Right atrium auricular region (tissue), 2 donors: ENCODE results near the gene PLGLB1. TPM values are rescaled to one million over a fixed set of nuclear protein-coding genes. Genes with fewer than 3 reads are reported as not detected.
"Not testable (repeated sequence)": the region's sequence is repeated elsewhere in the genome, so short reads cannot be mapped to it uniquely, and the experiment has no call there.

Experiments
- DNase-seq: peaks from one replicate; pipeline ENCODE4 v3.0.0-alpha.2; 2019; ENCODE audit warnings: low spot score
- H3K27ac ChIP-seq, 2 donors: fragments of 200-600 bp; sonication (generic); 1 replicate in 1 of 2; 2 replicates in 1 of 2; pipeline ENCODE4 v1.5.1; 2016 to 2019
- H3K27me3 ChIP-seq, 2 donors: fragments of 200-600 bp; sonication (generic); one replicate each; pipeline versions ENCODE4 v1.5.1 to v1.6.0; 2017 to 2019
- H3K36me3 ChIP-seq: fragments of 200-600 bp; sonication (generic); one replicate; pipeline ENCODE4 v1.5.1; 2016
- H3K4me1 ChIP-seq, 2 donors: fragments of 200-600 bp; sonication (generic); one replicate each; pipeline versions ENCODE4 v1.5.1 to v1.6.0; 2017 to 2019
- H3K4me3 ChIP-seq, 2 donors: fragments of 200-600 bp; sonication (generic); 1 replicate in 1 of 2; 2 replicates in 1 of 2; pipeline ENCODE4 v1.5.1; 2017 to 2019; ENCODE audit warnings: mild to moderate bottlenecking in 1 of 2, moderate library complexity in 1 of 2
- H3K9me3 ChIP-seq, 2 donors: fragments of 200-600 bp; sonication (generic); one replicate each; pipeline ENCODE4 v1.5.1; 2019
- total RNA-seq, 2 donors: library from RNA; depleted of rRNA; stranded (reverse); fragments of >200 nt; gene quantifications; one replicate each; pipeline ENCODE4 v1.1.0, GENCODE V29; 2016

Gene PLGLB1
- total RNA-seq, result under 1 TPM in 1 of 2 donors, not detected in 1; 0.85 TPM

DNA sequence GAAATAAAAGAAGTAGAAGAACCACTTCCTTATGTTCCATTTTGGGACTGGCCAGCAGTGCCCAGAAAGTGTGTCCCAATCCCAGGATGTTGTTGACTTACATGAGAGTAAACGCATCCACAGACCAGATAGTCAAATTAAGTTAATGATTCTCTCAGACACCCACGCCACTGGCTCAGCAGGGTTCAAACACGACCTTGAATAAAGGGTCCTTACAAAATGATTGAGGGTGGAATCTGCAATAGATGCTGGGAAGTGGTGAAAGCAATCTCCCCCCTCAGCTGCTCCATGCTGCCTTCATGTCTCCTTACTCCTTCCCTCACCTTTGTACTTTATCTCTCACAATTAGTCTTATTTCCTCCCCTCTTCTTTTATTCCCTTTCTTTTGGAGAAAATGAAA, at the start of gene PLGLB1:
Gene PLGLB1, minus strand, starts transcription at position 101 of the 400 bp plus-strand sequence. Its CDS starts 61 bp downstream, at position 40.
- H3K27me3 ChIP-seq, H3K4me1 ChIP-seq, H3K4me3 ChIP-seq, DNase-seq, H3K27ac ChIP-seq, H3K9me3 ChIP-seq, H3K36me3 ChIP-seq: not testable (repeated sequence)

DNA sequence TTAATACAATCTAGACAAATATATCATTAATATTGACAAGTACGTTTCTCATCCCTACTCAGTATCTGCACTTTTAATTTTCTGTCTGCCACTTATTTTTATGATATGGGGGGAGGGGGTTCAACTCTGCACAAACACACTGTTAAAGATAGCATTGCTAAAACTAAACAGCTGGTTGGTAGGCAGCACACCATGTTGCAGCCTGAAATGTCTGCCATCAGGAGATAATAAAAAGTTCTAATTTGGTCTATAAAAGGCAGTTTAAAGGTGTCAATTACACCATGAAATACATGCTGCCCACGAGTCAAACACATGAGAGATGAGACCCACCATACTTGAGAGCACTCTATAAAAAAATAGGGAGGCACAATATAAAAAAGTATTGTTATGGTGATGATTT, 42.7 kb upstream of the PLGLB1 start:
- not testable (repeated sequence) for H3K4me3 ChIP-seq, H3K4me1 ChIP-seq, H3K27me3 ChIP-seq, H3K9me3 ChIP-seq, DNase-seq, H3K27ac ChIP-seq, H3K36me3 ChIP-seq

DNA sequence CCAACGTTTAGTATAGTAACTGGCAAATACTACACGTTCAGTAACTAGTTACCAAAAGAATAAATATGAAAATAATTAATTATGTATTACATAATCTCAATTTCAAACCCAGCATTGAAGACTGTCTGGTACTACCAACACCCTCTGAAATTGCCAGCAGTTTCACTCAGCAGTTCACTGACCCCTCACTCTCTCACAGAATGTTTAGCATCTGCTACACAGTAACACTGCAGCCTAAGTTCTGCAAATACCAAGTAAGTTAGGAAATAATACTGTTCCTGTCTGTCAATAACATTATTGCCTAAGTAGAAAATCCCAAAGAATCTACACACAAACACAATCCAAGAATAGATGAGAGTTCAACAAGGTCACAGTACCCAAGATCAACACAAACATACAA, 41.8 kb upstream of the PLGLB1 start:
- H3K9me3 ChIP-seq, H3K27ac ChIP-seq, H3K4me1 ChIP-seq, H3K36me3 ChIP-seq, H3K4me3 ChIP-seq, H3K27me3 ChIP-seq, DNase-seq: not testable (repeated sequence)

DNA sequence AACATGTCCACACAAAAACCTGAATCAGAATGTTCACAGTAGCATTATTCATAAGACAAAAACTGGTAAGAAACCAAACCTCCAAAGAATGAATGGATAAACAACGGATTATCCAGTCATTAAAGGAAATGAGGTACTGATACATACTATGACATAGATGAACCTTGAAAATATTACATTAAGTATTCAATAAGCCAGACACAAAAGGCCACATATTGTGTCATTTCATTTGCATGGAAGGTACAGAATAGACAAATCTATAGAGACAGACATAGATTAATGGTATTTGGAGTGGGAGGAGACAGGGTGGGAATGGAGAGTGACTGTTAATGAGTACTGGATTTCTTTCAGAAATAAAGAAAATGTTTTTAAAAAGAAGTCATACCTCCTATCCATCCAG, 39.9 kb upstream of the PLGLB1 start:
- not testable (repeated sequence) for DNase-seq, H3K4me3 ChIP-seq, H3K36me3 ChIP-seq, H3K27me3 ChIP-seq, H3K9me3 ChIP-seq, H3K27ac ChIP-seq, H3K4me1 ChIP-seq

DNA sequence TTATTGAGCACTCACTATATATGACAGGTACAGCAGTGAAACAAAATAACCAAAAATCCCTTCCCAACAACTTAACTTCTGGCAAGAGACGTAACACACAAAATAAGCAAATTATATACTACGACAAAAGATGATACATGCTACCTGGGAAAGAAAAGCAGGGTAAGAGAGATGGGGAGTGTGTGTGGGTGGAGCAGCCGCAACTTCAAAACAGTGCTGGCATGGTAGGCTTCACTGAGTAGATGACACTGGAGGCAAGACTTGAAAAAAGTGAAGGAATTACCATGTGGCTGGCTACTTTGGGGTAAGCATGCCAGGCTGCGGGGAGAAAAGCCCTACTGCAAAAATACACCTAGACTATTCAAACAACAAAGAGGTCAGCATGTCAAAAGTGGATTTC, 36.0 kb upstream of the PLGLB1 start:
- not testable (repeated sequence) for H3K27me3 ChIP-seq, H3K27ac ChIP-seq, H3K4me3 ChIP-seq, DNase-seq, H3K9me3 ChIP-seq, H3K36me3 ChIP-seq, H3K4me1 ChIP-seq

DNA sequence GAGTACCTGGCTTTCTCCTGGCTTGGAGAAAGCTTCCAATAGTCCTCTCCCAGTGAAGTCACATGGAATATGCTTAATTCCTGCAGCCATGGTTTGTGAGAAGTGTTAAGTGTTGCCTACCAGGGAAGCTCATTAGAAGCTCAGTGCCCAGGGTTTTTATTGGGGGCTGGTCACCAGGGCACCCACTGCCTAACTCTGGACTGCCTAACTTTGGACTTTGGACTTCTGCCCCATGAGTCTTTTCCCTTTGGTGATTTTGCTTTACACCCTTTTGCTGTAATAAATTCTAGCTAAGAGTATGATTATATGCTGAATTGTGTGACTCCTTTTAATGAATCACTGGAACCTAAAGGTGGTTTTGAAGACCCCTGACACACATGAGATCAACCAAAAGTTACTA, 35.2 kb upstream of the PLGLB1 start:
- H3K27me3 ChIP-seq, H3K4me3 ChIP-seq, H3K36me3 ChIP-seq, H3K27ac ChIP-seq, H3K4me1 ChIP-seq, DNase-seq, H3K9me3 ChIP-seq: not testable (repeated sequence)

DNA sequence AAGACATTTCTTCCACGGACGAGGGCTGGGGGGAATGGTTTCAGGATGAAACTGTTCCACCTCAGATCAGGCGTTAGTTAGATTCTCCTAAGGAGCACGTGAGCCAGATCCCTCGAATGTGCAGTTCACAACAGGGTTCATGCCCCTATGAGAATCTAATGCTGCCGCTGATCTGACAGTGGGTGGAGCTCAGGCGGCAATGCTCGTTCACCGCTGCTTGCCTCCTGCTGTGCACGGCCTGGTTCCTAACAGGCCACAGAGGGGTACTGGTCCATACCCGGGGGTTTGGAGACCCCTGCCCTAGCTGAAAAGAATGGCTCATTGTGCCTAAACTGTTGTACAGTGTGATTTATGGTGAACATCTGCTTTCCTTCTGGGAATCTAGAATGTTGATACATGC, 34.8 kb upstream of the PLGLB1 start:
- not testable (repeated sequence) for DNase-seq, H3K27me3 ChIP-seq, H3K27ac ChIP-seq, H3K4me3 ChIP-seq, H3K4me1 ChIP-seq, H3K36me3 ChIP-seq, H3K9me3 ChIP-seq

DNA sequence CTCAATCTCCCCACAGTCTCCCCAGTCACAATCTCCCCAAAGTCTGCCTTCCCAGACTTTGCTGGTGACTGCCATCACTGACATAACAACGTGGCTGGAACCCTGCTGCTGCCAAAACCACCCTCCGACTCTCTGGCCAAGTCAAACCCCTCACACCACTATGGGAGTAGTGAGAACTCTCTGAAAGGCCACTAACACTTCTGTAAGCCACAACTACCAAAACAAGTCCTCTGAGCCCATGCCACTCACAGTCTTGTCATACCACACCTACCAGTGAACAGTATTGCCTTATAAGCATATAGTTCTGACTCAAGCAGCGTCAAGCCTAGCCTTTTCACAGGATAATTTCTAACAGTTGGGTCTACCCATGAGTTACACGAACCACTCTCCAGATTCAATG, 32.7 kb upstream of the PLGLB1 start:
- not testable (repeated sequence) for H3K9me3 ChIP-seq, H3K4me1 ChIP-seq, H3K27ac ChIP-seq, H3K27me3 ChIP-seq, H3K36me3 ChIP-seq, DNase-seq, H3K4me3 ChIP-seq

DNA sequence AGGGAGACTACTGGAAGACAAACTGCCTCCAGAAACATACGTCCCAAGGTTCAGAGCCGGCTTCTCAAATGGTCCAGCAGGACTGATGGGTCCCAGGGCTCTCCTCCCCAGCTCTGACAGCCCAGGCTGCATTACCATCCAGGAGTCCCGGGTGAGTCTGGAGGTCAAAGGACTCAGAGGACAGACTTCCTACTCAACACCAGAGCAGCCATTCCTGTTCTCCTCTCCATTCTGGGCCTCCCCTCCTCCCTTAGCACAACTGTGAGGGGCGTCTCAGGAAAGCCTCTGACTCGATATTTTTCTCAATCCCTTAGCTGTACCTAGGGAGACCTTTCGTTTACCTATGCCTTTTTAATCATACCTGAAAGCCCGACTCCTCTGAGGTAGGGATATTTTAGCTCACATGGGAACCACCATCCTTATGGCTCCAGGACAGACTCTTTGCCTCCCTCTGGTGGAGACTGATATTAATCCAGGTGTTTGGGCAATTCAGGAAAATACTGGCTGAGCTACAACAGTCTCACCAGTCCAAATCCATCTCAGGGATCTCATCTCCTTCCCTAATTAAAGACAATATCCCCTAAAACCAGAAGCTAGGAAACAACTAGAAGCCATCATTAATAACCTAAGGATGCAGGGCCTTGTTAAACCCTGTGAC, 19.8 kb upstream of the PLGLB1 start:
- not testable (repeated sequence) for H3K9me3 ChIP-seq, DNase-seq

DNA sequence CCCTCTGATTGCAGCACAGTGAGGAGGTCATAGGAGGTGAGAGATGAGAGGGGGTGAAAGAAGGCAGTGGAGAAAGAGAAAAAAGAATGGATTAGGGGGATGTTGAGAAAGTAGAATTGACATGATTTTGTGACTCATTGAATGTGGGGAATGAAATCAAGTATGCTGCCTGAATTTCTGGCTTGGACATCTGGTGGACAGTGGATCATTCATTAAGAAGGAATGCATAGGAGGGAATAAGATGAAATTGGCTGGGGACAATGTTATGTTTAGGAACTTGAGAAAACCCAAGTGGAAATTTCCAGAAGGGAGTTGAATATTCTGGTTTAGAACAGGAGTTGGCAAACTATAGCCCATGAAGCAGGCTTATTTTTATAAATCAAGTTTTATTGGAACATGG, 7.0 kb upstream of the PLGLB1 start:
- not testable (repeated sequence) for H3K4me3 ChIP-seq, H3K27me3 ChIP-seq, H3K9me3 ChIP-seq, H3K36me3 ChIP-seq, DNase-seq, H3K27ac ChIP-seq, H3K4me1 ChIP-seq

More for the DNA sequence above, 19.8 kb upstream of the PLGLB1 start:
- H3K36me3 ChIP-seq, H3K4me3 ChIP-seq, H3K27me3 ChIP-seq, H3K4me1 ChIP-seq, H3K27ac ChIP-seq: not testable (repeated sequence)

DNA sequence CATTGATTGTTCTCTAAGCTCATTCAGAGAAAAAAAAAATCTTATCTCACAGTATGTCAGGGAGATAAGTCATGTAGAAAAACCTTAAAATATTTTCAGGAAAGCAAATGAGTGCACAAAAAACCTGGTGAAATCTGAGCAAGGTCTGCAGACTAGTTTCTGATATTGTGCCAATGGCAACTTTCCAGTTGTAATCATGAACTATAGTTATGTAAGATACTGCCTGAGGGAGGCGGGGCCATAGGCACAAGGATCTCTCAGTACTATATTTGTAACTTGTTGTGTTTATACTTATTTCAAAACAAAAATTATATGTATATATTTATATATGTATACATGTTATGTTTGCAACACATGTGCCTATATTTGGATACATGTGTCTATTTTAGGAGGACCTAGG, 5.2 kb upstream of the PLGLB1 start:
- DNase-seq, H3K27me3 ChIP-seq, H3K9me3 ChIP-seq, H3K27ac ChIP-seq, H3K36me3 ChIP-seq, H3K4me1 ChIP-seq, H3K4me3 ChIP-seq: not testable (repeated sequence)

DNA sequence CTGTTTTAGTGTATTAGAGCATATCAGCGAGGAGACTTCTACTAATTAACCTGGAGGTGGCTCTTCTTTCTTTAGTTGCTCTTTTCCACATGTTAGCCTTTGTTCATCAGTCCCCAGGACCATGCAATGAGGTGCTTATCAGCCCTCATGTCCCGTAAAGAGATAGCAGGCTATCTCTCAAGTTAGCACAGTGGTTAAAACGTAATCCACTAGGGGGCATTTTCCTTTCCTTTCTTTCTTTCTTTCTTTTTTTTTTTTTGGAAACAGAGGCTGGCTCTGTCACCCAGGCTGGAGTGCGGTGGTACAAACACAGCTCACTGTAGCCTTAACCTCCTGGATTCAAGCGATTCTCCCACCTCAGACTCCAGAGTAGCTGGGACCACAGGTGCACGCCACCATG, 4.3 kb upstream of the PLGLB1 start:
- not testable (repeated sequence) for H3K36me3 ChIP-seq, H3K4me3 ChIP-seq, H3K27me3 ChIP-seq, H3K4me1 ChIP-seq, DNase-seq, H3K9me3 ChIP-seq, H3K27ac ChIP-seq

DNA sequence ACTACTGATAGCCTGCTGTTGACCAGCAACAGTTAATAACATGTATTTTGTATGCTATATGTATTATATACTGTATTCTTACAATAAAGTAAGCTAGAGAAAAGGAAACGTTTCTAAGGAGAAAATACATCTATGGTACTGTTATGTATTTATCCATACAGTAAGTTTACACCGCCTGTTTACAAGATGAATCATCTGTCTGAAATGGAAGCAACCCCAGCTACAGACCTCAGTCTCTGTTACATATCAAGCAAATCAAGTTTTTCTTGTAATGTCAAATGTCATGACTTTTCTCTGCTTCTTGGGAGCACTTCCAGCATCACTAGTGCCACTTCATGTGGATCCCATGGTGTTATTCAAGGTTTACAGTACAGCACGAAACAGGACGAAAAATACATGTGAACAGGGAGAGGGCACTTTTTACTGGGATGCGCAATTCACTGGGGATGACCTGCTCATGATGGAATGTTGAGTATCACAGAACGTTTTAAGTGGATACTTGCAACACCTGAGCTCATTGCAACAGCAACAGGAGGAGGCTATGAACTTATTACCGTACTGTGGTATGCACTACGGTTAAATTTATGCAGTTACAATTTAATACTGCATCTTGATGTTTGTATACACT, 2.5 kb upstream of the PLGLB1 start:
- H3K27me3 ChIP-seq, DNase-seq, H3K9me3 ChIP-seq, H3K4me1 ChIP-seq, H3K4me3 ChIP-seq, H3K27ac ChIP-seq, H3K36me3 ChIP-seq: not testable (repeated sequence)

DNA sequence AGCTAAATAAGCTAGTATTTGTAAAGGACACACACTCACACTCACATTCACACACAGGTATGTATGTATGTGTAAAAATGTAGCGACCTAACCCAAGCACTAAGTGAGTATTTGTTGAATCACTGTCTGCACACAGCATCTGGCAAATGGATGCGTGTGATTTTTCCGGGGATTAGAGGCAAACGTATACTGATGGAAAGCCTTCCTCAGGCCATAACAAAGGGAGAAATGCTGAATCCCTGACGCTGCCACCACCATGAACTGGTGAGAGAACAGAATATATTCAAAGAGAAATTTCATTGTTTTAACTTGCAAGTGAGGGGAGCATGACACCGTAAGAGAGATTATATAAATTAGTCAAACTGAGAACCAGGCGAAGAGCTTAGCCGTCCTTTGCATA, 601 bp downstream of the PLGLB1 start:
- H3K4me1 ChIP-seq, DNase-seq, H3K27ac ChIP-seq, H3K27me3 ChIP-seq, H3K9me3 ChIP-seq, H3K36me3 ChIP-seq, H3K4me3 ChIP-seq: not testable (repeated sequence)

DNA sequence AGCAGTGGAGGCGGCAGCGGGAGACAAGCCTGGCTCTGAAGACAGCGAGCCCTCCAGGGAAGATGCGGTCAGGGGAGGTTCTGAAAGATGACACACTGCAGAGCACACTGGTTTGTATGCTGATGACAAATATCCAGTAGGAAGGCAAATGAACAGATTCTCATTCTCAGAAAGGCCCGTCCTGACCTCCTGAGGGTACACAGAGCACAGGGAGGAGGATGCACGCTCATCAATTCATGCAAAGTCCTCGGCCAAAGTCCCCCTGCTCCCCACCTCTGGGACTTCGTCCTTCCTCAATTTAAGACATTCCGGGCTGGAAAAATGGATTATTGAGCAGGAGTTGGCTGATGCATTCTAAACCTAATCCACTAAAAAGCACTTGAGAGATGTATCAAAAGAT, 2.6 kb downstream of the PLGLB1 start:
- H3K27me3 ChIP-seq, DNase-seq, H3K4me1 ChIP-seq, H3K27ac ChIP-seq, H3K36me3 ChIP-seq, H3K4me3 ChIP-seq, H3K9me3 ChIP-seq: not testable (repeated sequence)
